WTC11 (cell line): ENCODE data around the gene THBS3. TPM values are rescaled to one million over a fixed set of nuclear protein-coding genes. Genes with fewer than 3 reads are reported as not detected.

ENCODE experiments used
- ATAC-seq: fragments of 200-7000 bp; cut with Tn5 transposase; 2 replicates; pipeline ENCODE4 v1.10.0; 2021; ENCODE audit warnings: mild to moderate bottlenecking, moderate library complexity
- CTCF ChIA-PET: fragments of 300-600 bp; sonication (Branson Sonifier 250); formaldehyde crosslinking; loops from one replicate; lab custom pipeline; 2021; ENCODE audit warnings: antibody characterized with exemption; lab: Charles Lee
- POLR2A ChIA-PET: fragments of 350-600 bp; sonication (Branson Sonifier 250); formaldehyde crosslinking; loops from one replicate; lab custom pipeline; 2021; ENCODE audit warnings: antibody characterized with exemption; lab: Charles Lee
- DNase-seq: peaks from one replicate; pipeline ENCODE4 v3.0.0; 2021; ENCODE audit warnings: low spot score
- H3K27ac Mint-ChIP-seq: 2 replicates; pipeline ENCODE4 v1.8.0; 2021; ENCODE audit warnings: mixed read lengths
- H3K27me3 Mint-ChIP-seq: 2 replicates; pipeline ENCODE4 v1.8.0; 2021; ENCODE audit warnings: low read depth, mild to moderate bottlenecking, moderate library complexity, mixed read lengths
- H3K36me3 Mint-ChIP-seq: 2 replicates; pipeline ENCODE4 v1.8.0; 2021; ENCODE audit warnings: mixed read lengths
- H3K4me1 Mint-ChIP-seq: 2 replicates; pipeline ENCODE4 v1.8.0; 2022; ENCODE audit warnings: mixed read lengths
- H3K4me3 Mint-ChIP-seq: 2 replicates; pipeline ENCODE4 v1.8.0; 2021; ENCODE audit warnings: mild to moderate bottlenecking, moderate library complexity, mixed read lengths
- H3K9me3 Mint-ChIP-seq: 2 replicates; pipeline ENCODE4 v1.8.0; 2021; ENCODE audit warnings: mixed read lengths
- ERG ChIP-seq: fragments of 250-450 bp; sonication (Bioruptor Pico); IDR thresholded peaks from 2 replicates; pipeline ENCODE4 v1.8.0; 2021; ENCODE audit warnings: mild to moderate bottlenecking
- FOXP1 ChIP-seq: sonication (generic); formaldehyde crosslinking; IDR thresholded peaks from 2 replicates; pipeline ENCODE4 v1.8.0; 2022; ENCODE audit warnings: missing genetic modification reagents, mild to moderate bottlenecking, moderate library complexity, borderline replicate concordance
- KAT7 ChIP-seq: sonication (generic); formaldehyde crosslinking; IDR thresholded peaks from 2 replicates; pipeline ENCODE4 v1.8.1; 2023; ENCODE audit warnings: missing genetic modification reagents, mild to moderate bottlenecking, borderline replicate concordance
- MLX ChIP-seq: sonication (generic); formaldehyde crosslinking; IDR thresholded peaks from 2 replicates; pipeline ENCODE4 v1.8.1; 2023; ENCODE audit warnings: mild to moderate bottlenecking, missing genetic modification reagents, moderate library complexity
- NR3C1 ChIP-seq: sonication (generic); formaldehyde crosslinking; conservative IDR thresholded peaks from 2 replicates; pipeline ENCODE4 v1.8.1; 2023; ENCODE audit warnings: low read depth, mild to moderate bottlenecking, missing genetic modification reagents
- RORB ChIP-seq: fragments of 250-450 bp; sonication (Bioruptor Pico); IDR thresholded peaks from 2 replicates; pipeline ENCODE4 v1.9.0; 2021; ENCODE audit warnings: mild to moderate bottlenecking
- SOX15 ChIP-seq: fragments of 250-450 bp; sonication (Bioruptor Pico); IDR thresholded peaks from 2 replicates; pipeline ENCODE4 v1.9.0; 2021; ENCODE audit warnings: mild to moderate bottlenecking
- STAT6 ChIP-seq: sonication (generic); formaldehyde crosslinking; conservative IDR thresholded peaks from 2 replicates; pipeline ENCODE4 v1.8.1; 2023; ENCODE audit warnings: mild to moderate bottlenecking, low read depth, missing genetic modification reagents, moderate library complexity
- TCF7 ChIP-seq: sonication (generic); formaldehyde crosslinking; IDR thresholded peaks from 2 replicates; pipeline ENCODE4 v1.8.0; 2022; ENCODE audit warnings: mild to moderate bottlenecking, low read depth, missing genetic modification reagents, moderate library complexity
- TEAD4 ChIP-seq: sonication (generic); formaldehyde crosslinking; IDR thresholded peaks from 2 replicates; pipeline ENCODE4 v1.8.0; 2022; ENCODE audit warnings: mild to moderate bottlenecking, missing genetic modification reagents
- USF1 ChIP-seq: sonication (generic); formaldehyde crosslinking; IDR thresholded peaks from 2 replicates; pipeline ENCODE4 v1.8.0; 2022; ENCODE audit warnings: mild to moderate bottlenecking, missing genetic modification reagents
- ZNF232 ChIP-seq: sonication (generic); formaldehyde crosslinking; IDR thresholded peaks from 2 replicates; pipeline ENCODE4 v1.8.0; 2022; ENCODE audit warnings: mild to moderate bottlenecking, missing genetic modification reagents
- ZNF512 ChIP-seq: sonication (generic); formaldehyde crosslinking; IDR thresholded peaks from 2 replicates; pipeline ENCODE4 v1.8.1; 2022; ENCODE audit warnings: missing genetic modification reagents, borderline replicate concordance
- total RNA-seq: library from RNA; stranded (reverse); gene quantifications from 3 replicates; pipeline ENCODE4 v1.2.3, GENCODE V29; 2021

Gene THBS3
- total RNA-seq, 1 experiment from 2014 or later, result 5.3 TPM

- peaks cover 34% of the 10 kb centered on the region for H3K4me1 Mint-ChIP-seq
- no peak for ATAC-seq
- no peak overlapping the region for H3K27ac Mint-ChIP-seq
- TF ChIP-seq TCF7 (CRISPR knock-in tag) (no peak), ERG (CRISPR knock-in tag) (no peak), ZNF512 (CRISPR knock-in tag) (no peak), RORB (no peak), USF1 (CRISPR knock-in tag) (no peak), SOX15 (CRISPR knock-in tag) (no peak)
- TF ChIP-seq, all 79 proteins: peak for 0
- ChIA-PET CTCF (interaction anchor here (1.4 to 12.2 kb wide), 4 partner anchors 42 to 86 kb away, joined by 6 to 605 read pairs (median 140); partner anchors contain the start of gene EFNA1), POLR2A (no interaction called here)
- Mint-ChIP-seq H3K9me3 (no peaks in the 10 kb centered on the region), H3K27me3 (no peaks in the 10 kb centered on the region; the same call in 1 of the 2 replicates), H3K4me3 (peak overlapping the region; percentile 94; the same call in 1 of the 2 replicates), H3K36me3 (peaks cover 14% of the 10 kb centered on the region)
- no peak for DNase-seq
These were observed 36.9 kb downstream of the THBS3 start for GRCh38 chr1:155170806-155171205.

GRCh38 chr1:155170101-155170785 lies 37.5 kb downstream of the THBS3 start:
- POLR2A ChIA-PET, result no interaction called here
- H3K4me3 Mint-ChIP-seq, result no peak overlapping the region

GRCh38 chr1:155169541-155169940 lies 38.2 kb downstream of the THBS3 start:
- ATAC-seq (no peak), DNase-seq (no peak)
- Mint-ChIP-seq H3K27me3 (no peaks in the 10 kb centered on the region; the same call in 1 of the 2 replicates), H3K4me3 (0 out of 2 replicates have a peak overlapping the region, but pooled peaks have one; percentile 11), H3K4me1 (peaks cover 26% of the 10 kb centered on the region), H3K36me3 (peaks cover 16% of the 10 kb centered on the region), H3K9me3 (no peaks in the 10 kb centered on the region), H3K27ac (no peak overlapping the region)
- POLR2A ChIA-PET, result no interaction called here
- CTCF ChIA-PET, result interaction anchor here (0.7 to 12.2 kb wide), 7 partner anchors 41 to 157 kb away, joined by 3 to 605 read pairs (median 5); partner anchors contain the start of gene EFNA1
- TF ChIP-seq STAT6 (CRISPR knock-in tag) (no peak), TEAD4 (CRISPR knock-in tag) (no peak), NR3C1 (no peak), ZNF232 (CRISPR knock-in tag) (no peak), KAT7 (no peak), FOXP1 (no peak)

More at GRCh38 chr1:155170101-155170785, 37.5 kb downstream of the THBS3 start:
- Mint-ChIP-seq H3K27me3 (no peaks in the 10 kb centered on the region; the same call in 1 of the 2 replicates), H3K9me3 (no peaks in the 10 kb centered on the region), H3K4me1 (peaks cover 32% of the 10 kb centered on the region), H3K27ac (no peak overlapping the region), H3K36me3 (peaks cover 16% of the 10 kb centered on the region)
- DNase-seq (no peak), ATAC-seq (no peak)
- TF ChIP-seq MLX (CRISPR knock-in tag), result no peak
- no peak for TF ChIP-seq TCF7 (CRISPR knock-in tag)
- CTCF ChIA-PET, result interaction anchor here (0.7 to 12.2 kb wide), 7 partner anchors 42 to 158 kb away, joined by 3 to 605 read pairs (median 6); partner anchors contain the start of gene EFNA1
